IgD-negative memory B cell (primary cell): ENCODE measurements around the gene CAPRIN2. TPM values are rescaled to one million over a fixed set of nuclear protein-coding genes. Genes with fewer than 3 reads are reported as not detected.

ENCODE experiments used
- H3K27ac Mint-ChIP-seq, 3 donors: one replicate each; pipeline ENCODE4 v1.8.0; 2020 to 2022; ENCODE audit warnings: mild to moderate bottlenecking in 3 of 3, mixed read lengths in 3 of 3, moderate library complexity in 1 of 3
- H3K27me3 Mint-ChIP-seq: one replicate; pipeline ENCODE4 v1.8.0; 2021; ENCODE audit warnings: mixed read lengths
- H3K36me3 Mint-ChIP-seq: one replicate; pipeline ENCODE4 v1.8.0; 2020; ENCODE audit warnings: mild to moderate bottlenecking, mixed read lengths
- H3K4me1 Mint-ChIP-seq, 3 donors: one replicate each; pipeline ENCODE4 v1.8.0; 2020 to 2022; ENCODE audit warnings: mixed read lengths in 3 of 3, mild to moderate bottlenecking in 1 of 3
- H3K4me3 Mint-ChIP-seq, 4 donors: one replicate each; pipeline ENCODE4 v1.8.0; 2020 to 2022; ENCODE audit warnings: mild to moderate bottlenecking in 4 of 4, mixed read lengths in 4 of 4, moderate library complexity in 3 of 4
- H3K9me3 Mint-ChIP-seq, 3 donors: one replicate each; pipeline ENCODE4 v1.8.0; 2020 to 2021; ENCODE audit warnings: mixed read lengths in 3 of 3, mild to moderate bottlenecking in 1 of 3
- polyA plus RNA-seq: library from polyadenylated mRNA; unstranded; fragments of 300-500 nt; fragmentation: Illumina TruSeq; gene quantifications from one replicate; pipeline ENCODE4 v1.2.3, GENCODE V29; 2021

CAPRIN2 gene
- polyA plus RNA-seq, 1 donor from 2014 or later: 14.6 TPM

DNA sequence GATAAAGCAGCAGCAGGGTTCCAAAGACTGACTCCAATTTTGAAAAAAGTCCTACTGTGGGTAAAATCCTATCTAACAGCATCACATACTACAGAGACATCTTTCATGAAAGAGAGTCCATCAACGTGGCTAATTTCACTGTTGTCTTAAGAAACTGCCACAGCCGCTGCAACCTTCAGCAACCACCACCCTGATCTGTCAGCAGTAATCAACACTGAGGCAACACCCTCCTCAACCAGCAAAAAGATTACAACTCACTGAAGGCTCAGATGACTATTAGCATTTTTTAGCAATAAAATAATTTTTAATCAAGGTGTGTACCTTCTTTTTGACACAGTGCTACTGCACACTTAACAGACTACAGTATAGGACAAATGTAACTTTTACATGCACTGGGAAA, 6.6 kb downstream of the CAPRIN2 start:
- no peaks in the 10 kb centered on the region for H3K9me3 Mint-ChIP-seq
- peaks cover 4 to 25% (median 19%) of the 10 kb centered on the region in 3 donors for H3K4me1 Mint-ChIP-seq
- no peak overlapping the region for H3K4me3 Mint-ChIP-seq
- peaks cover 10% of the 10 kb centered on the region for H3K36me3 Mint-ChIP-seq
- H3K27me3 Mint-ChIP-seq: no peaks in the 10 kb centered on the region
- no peak overlapping the region for H3K27ac Mint-ChIP-seq

DNA sequence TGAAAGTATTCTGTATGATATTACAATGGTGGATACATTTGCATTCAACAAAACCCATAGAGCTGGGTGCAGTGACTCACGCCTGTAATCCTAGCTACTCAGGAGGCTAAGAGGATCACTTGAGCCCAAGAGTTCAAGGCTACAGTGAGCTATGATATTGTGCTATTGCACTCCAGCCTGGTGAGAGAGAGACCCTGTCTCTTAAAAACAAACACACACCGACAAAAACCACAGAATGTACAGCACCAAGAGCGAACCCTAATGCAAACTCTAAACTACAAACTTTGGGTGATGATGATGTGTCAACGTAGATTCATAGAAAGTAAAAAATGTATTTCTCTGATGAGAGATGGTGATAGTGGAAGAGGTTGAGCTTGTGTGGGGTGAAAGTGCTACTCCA, 8.6 kb downstream of the CAPRIN2 start:
- no peak overlapping the region for H3K27ac Mint-ChIP-seq

DNA sequence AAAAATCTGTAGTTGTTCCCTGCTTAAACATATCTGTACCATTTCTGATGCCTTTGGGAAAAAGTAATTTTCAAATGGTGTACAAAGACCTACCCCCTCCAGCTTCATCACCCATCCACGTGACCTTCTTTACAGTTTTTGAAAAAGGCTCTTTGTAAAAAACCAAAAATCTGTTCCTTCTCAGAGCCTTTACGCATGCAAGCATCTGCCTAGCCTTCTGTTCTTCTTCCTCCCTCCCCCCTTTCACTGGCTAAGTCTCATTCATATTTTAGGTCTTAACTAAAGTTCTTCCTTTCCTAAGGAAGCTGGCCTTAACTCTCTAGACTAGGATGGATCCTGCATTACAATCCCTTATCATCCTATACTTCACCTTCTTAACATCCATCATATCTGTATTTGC, 10.4 kb downstream of the CAPRIN2 start:
- Mint-ChIP-seq H3K36me3 (peaks cover 9% of the 10 kb centered on the region), H3K27me3 (no peaks in the 10 kb centered on the region), H3K4me3 (no peak overlapping the region), H3K27ac (no peak overlapping the region), H3K9me3 (no peaks in the 10 kb centered on the region), H3K4me1 (peaks cover 6 to 12% (median 12%) of the 10 kb centered on the region in 3 donors)

More for the DNA sequence above, 8.6 kb downstream of the CAPRIN2 start:
- H3K27me3 Mint-ChIP-seq: no peaks in the 10 kb centered on the region
- H3K9me3 Mint-ChIP-seq: no peaks in the 10 kb centered on the region
- H3K4me3 Mint-ChIP-seq: no peak overlapping the region
- peaks cover 10% of the 10 kb centered on the region for H3K36me3 Mint-ChIP-seq
- peaks cover 6 to 22% (median 13%) of the 10 kb centered on the region in 3 donors for H3K4me1 Mint-ChIP-seq

DNA sequence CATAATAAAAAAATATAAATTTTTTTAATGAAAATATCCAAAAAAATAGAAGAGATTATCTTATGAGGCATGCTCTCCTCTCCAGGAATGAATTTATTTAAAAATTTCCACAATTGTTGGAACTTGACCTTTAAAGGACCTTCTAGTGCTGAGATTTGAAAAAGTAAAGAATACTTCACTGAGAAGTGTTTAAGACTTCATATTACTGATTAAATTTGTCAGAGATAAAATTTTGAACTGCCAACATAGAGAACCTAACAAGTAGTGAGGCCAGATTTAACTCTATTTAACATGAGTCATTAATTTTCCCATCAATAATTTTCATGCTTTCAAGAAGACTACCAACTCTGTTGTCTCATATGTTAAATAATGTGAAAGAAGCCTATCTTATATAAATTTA, 14.5 kb downstream of the CAPRIN2 start:
- H3K9me3 Mint-ChIP-seq: peaks cover 0 to 4% (median 0%) of the 10 kb centered on the region in 3 donors
- H3K27me3 Mint-ChIP-seq: no peaks in the 10 kb centered on the region
- H3K27ac Mint-ChIP-seq: no peak overlapping the region
- peaks cover 13% of the 10 kb centered on the region for H3K36me3 Mint-ChIP-seq
- H3K4me1 Mint-ChIP-seq: peaks cover 0 to 3% (median 0%) of the 10 kb centered on the region in 3 donors
- no peak overlapping the region for H3K4me3 Mint-ChIP-seq

DNA sequence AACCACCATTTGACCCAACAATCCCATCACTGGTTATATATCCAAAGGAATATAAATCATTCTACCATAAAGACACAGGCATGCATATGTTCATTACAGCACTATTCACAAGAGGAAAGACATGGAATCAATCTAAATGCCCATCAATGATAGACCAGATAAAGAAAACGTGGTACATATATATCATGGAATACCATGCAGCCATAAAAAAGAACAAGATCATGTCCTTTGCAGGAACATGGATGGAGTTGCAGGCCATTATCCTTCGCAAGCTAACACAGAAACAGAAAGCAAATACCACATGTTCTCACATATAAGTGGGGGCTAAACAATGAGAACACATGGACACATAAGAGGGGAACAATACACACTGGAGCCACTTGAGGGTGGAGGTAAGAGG, 15.7 kb downstream of the CAPRIN2 start:
- Mint-ChIP-seq H3K27me3 (no peaks in the 10 kb centered on the region), H3K27ac (no peak overlapping the region), H3K4me3 (no peak overlapping the region), H3K36me3 (peaks cover 15% of the 10 kb centered on the region), H3K4me1 (peaks cover 0 to 3% (median 0%) of the 10 kb centered on the region in 3 donors), H3K9me3 (peaks cover 0 to 4% (median 0%) of the 10 kb centered on the region in 3 donors)

DNA sequence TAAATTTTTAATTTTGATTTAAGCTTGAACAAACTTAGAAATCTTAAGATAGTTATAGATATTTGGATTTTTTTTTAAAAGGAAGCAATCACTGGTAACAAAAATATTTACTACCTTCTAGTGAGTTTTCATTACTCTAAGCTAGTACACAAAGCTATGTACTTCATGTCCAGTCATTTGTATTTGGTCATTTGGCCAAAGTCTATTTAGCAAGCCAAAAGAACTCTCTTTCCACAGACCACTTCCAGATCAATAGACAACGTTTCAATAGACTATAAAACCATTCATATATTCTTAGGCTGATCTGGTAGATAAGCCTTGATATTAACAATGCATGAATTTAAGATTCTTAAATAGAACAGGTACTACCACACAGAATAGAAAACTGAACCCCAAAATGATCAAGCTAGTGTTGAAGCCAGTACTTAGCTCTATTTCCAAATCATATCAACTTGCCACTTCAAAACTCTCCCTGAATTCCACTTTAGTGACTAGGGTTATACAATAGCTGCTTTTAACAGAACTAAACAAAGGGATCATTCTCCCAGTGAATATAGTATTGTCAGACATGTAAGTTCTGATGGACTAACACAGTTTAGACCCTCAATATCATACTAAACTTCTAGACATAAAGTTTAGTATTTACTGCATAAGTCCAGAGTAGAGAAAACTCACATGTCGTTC, 21.7 kb downstream of the CAPRIN2 start:
- H3K4me1 Mint-ChIP-seq: no peaks in the 10 kb centered on the region
- no peak overlapping the region for H3K4me3 Mint-ChIP-seq
- H3K27ac Mint-ChIP-seq: no peak overlapping the region
- H3K27me3 Mint-ChIP-seq: no peaks in the 10 kb centered on the region
- H3K9me3 Mint-ChIP-seq: no peaks in the 10 kb centered on the region
- peaks cover 15% of the 10 kb centered on the region for H3K36me3 Mint-ChIP-seq

DNA sequence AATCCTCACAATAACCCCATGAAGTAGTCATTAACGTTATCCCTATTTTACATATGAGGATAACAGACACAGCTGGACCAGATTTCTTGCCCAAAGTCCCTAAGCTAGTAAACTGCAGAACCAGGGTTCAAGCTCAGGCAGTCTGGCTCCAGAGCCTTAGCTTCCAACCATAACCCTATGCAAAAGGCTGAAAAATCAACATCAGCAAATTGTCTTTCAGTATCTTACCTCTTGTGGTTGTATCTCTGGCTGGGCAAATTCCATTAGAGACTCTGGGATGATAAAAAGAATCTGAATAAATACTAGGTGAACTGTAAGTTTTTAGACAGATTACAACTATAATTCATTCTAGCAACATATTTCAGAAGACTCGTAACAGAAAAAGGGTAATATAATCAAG, 24.7 kb downstream of the CAPRIN2 start:
- Mint-ChIP-seq H3K9me3 (no peaks in the 10 kb centered on the region), H3K27ac (no peak overlapping the region), H3K4me1 (no peaks in the 10 kb centered on the region), H3K4me3 (no peak overlapping the region), H3K36me3 (peaks cover 14% of the 10 kb centered on the region), H3K27me3 (no peaks in the 10 kb centered on the region)

DNA sequence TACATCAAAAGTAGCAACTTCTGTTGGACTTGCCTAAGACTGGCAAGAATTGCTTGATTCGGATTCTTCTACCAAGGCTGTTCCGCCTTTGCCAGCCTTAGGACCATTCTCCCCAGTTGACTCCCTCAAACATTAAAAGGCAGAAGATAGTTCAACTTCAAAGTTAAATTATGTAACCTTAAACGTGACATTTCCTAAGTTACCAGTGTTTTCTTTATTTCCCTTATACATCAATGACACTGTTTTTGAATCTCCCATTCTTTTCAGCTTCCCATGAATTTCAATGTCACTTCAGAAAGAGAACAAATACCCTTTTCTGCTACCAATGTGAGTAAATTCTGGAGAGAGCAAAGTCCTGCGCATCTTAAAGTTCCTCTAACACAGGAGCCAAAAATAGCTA, 25.2 kb downstream of the CAPRIN2 start:
- H3K36me3 Mint-ChIP-seq: peaks cover 11% of the 10 kb centered on the region
- H3K4me3 Mint-ChIP-seq: no peak overlapping the region
- H3K4me1 Mint-ChIP-seq: no peaks in the 10 kb centered on the region
- no peaks in the 10 kb centered on the region for H3K27me3 Mint-ChIP-seq
- no peak overlapping the region for H3K27ac Mint-ChIP-seq
- no peaks in the 10 kb centered on the region for H3K9me3 Mint-ChIP-seq

DNA sequence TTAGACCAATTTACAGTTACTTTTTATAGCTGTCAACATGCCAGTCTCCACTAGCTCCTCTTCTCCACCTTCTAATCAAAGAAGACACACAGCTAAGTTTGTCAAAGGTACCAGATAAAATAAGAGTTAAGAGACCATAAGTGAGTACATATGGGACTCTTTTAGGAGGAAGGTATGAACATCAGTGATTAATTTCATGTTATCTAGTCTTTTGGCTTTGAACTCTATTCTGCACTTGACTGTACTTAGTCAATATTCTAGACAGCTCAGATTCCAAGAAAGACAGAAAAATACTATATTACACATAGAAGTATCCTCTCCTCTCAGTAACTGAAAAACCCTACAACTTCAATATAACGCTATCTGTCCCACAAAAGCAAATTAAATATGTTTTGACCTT, 28.1 kb downstream of the CAPRIN2 start:
- Mint-ChIP-seq H3K27ac (no peak overlapping the region), H3K9me3 (no peaks in the 10 kb centered on the region), H3K4me3 (no peak overlapping the region), H3K27me3 (no peaks in the 10 kb centered on the region), H3K36me3 (peaks cover 9% of the 10 kb centered on the region), H3K4me1 (no peaks in the 10 kb centered on the region)

DNA sequence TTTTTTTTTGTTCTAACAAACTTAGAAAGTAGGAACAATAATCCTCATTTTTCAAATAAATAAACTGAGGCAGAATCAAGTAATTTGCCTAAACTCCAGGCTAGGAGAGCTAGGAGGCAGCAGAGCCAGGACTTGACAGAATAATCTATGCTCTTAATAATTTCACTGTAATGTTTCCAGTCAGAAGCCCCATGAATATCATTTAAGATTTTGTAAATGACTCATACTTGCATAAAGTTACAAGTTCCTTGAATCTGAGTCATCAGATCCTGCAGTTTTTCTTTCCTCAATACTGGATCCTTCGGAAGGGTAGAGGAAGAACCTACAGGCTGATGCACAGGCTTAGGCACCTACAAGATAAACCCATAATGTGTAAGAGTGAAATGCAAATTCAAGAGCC, 29.0 kb downstream of the CAPRIN2 start:
- no peak overlapping the region for H3K4me3 Mint-ChIP-seq
- no peaks in the 10 kb centered on the region for H3K27me3 Mint-ChIP-seq
- H3K9me3 Mint-ChIP-seq: no peaks in the 10 kb centered on the region
- no peak overlapping the region for H3K27ac Mint-ChIP-seq
- H3K36me3 Mint-ChIP-seq: peaks cover 9% of the 10 kb centered on the region
- no peaks in the 10 kb centered on the region for H3K4me1 Mint-ChIP-seq

DNA sequence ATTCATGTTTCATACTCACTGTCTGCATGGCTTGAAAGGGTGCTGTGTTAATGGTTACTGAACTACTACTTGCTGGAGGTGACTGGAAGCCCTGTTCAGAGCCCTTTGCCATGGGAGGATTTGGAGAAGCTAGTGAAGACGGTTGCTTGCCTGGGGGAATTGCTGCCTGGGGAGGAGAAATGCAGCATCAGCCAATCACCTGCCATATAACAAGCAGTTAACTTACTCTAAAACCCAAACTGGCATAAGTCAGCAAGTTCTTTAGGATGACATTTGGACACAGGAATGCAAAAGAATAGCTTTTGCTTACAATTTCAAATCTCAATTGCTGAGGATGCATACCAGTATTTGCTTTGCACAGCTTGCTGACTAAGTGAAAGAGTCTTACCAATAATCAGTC, 35.7 kb downstream of the CAPRIN2 start:
- no peak overlapping the region for H3K4me3 Mint-ChIP-seq
- no peak overlapping the region for H3K27ac Mint-ChIP-seq
- no peaks in the 10 kb centered on the region for H3K9me3 Mint-ChIP-seq
- H3K4me1 Mint-ChIP-seq: no peaks in the 10 kb centered on the region
- no peaks in the 10 kb centered on the region for H3K27me3 Mint-ChIP-seq
- H3K36me3 Mint-ChIP-seq: peaks cover 7% of the 10 kb centered on the region

DNA sequence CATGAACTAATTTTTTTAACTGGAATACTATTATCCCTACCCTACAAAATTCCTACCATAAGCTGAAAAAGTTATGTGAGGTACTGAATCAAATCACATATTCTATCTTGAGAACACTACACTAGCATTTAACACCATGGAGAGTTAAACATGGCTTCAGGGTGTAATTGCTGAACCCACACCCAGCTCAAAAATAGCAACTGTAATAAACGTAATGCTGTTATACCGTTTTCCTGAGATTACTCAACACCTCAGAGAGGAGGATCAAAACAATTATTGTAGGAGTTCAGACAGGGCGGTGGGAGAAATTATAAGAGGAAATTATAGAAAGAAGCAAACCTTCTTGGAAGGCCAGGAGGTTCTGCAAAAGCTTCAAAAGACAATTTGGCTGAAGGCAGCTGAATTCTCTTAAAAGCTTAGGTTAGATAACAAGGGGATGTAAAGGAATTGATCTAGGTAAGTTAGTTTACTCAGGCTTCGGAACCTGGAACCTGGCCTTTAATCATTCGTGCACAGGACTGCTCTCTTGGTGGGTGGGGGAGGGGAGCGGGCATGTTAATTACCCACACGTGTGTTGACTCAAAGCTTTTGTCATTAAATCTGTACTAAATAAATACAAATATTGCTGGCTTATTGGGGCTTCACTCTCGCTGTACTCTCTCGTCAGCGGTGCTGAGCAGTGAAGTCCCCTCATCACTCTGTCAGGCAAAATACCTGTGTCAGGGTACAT, 47.0 kb downstream of the CAPRIN2 start:
- H3K9me3 Mint-ChIP-seq: no peaks in the 10 kb centered on the region
- no peak overlapping the region for H3K27ac Mint-ChIP-seq
- no peak overlapping the region for H3K4me3 Mint-ChIP-seq
- peaks cover 8% of the 10 kb centered on the region for H3K36me3 Mint-ChIP-seq
- no peaks in the 10 kb centered on the region for H3K27me3 Mint-ChIP-seq
- H3K4me1 Mint-ChIP-seq: no peaks in the 10 kb centered on the region

DNA sequence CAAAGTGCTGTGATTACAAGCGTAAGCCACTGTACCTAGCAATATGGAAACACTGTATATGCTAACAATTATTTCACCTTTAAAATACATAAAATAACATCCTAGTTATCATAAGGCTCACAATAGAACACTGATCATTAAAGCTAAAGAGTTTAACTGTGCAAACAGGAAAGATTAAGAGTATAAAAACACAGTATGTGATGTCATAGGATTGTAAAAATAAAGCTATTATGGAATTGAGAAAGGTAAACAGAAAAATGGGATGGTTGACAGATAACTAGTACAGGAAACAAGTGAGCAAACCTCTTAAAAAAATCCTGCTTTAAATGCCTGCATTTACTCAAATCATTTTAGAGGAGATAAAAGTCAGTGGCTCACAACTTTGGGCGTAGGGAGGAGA, 48.3 kb downstream of the CAPRIN2 start:
- H3K27me3 Mint-ChIP-seq: no peaks in the 10 kb centered on the region
- peaks cover 5% of the 10 kb centered on the region for H3K36me3 Mint-ChIP-seq
- no peaks in the 10 kb centered on the region for H3K4me1 Mint-ChIP-seq
- no peak overlapping the region for H3K4me3 Mint-ChIP-seq
- H3K9me3 Mint-ChIP-seq: no peaks in the 10 kb centered on the region
- no peak overlapping the region for H3K27ac Mint-ChIP-seq

DNA sequence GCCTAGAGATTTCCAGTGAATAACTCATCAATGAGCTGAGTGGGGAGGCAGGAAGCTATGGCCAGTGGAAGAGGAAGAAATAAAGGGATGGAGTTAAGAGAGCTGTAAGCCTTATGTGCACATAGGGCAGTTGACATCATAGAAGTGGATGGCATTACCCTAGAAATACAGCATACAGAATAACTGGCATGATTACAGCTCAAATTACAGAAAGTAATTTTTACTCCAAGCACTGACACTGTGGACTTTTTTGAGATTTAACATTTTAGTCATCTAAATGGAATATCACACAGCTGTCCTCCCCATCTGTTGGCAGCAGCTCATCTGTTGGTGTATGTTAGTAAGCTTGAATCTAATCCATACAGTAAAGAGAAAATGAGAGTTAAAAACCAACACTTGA, 53.7 kb downstream of the CAPRIN2 start:
- Mint-ChIP-seq H3K27ac (no peak overlapping the region), H3K4me3 (no peak overlapping the region), H3K9me3 (no peaks in the 10 kb centered on the region), H3K27me3 (peaks cover 2% of the 10 kb centered on the region), H3K4me1 (peaks cover 2 to 3% (median 2%) of the 10 kb centered on the region in 3 donors), H3K36me3 (peaks cover 2% of the 10 kb centered on the region)

DNA sequence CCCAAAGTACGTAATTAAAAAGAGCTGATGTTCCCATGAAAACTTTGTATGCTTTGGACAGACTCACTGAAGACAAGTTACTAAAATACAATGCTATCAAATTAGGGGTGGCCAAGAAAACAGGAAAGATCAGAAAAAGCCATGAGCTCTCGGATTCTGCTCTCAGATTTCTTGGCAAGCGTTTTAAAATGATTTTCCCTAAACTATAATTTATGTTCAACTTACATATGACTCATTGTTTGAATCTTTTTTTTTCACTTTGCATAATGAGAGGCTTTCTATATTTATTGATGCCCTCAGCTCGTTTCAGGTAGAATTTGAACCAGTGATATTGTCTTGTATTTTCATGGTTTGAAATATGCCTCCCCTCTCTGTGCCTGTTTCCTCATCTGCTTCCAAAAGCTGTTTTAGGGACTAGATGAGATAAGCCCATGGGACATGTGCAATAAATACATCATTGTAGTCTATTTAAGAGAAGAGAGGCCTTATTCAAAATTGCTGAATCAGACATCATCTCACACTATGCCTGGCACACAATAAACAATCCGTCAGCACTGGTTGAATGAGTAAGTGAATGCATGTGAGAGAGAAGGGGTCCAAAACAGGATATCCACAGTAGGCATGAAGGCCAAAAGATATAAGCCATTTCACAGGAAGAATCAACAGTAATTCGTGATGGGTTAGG, 54.4 kb downstream of the CAPRIN2 start:
- H3K27me3 Mint-ChIP-seq: peaks cover 2% of the 10 kb centered on the region
- peaks cover under 1% of the 10 kb centered on the region for H3K36me3 Mint-ChIP-seq
- H3K4me1 Mint-ChIP-seq: peaks cover 3 to 6% (median 5%) of the 10 kb centered on the region in 3 donors
- H3K4me3 Mint-ChIP-seq: no peak overlapping the region
- H3K9me3 Mint-ChIP-seq: peaks cover 0 to 2% (median 0%) of the 10 kb centered on the region in 3 donors
- peak overlapping the region in 1 of 3 donors; percentile 55 for H3K27ac Mint-ChIP-seq
